Measurements from ENCODE around the gene CMBL. TPM values are rescaled to one million over a fixed set of nuclear protein-coding genes. Genes with fewer than 3 reads are reported as not detected.

Gene CMBL
- total RNA-seq, 3 donors from 2014 or later, result 8.2 to 9.4 (median 9.2) TPM

DNA sequence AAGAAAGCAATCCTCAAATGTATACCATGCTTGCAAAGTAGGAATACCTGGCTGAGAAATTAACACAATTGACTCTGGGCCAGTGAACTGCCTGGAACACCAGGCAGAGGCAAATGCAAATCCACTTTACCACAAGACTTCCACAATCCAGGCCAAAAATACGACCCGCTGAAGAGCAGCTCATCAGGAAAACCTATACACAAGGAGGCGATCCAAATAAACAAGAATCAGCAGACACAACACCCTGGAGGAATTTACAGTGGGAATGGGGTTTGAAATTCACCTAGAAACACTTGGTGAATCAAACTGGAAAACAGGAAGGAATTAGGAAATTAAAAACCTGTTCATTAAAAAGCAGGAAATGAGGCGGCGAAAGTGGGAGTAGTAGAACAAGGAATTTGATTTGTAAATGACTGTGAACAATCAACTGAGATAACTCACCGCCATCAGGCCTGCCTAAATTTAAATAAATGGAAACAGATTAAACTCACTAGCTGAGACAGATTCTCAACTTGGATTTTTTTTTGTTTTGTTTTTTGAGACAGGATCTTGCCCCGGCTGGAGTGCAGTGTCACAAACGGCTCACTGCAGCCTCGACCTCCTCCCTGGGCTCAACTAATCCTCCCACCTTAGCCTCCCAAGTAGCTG, 15.9 kb downstream of the CMBL start:
- Histone ChIP-seq H3K27me3 (no peaks in the 10 kb centered on the region), H3K9me3 (no peaks in the 10 kb centered on the region), H3K27ac (no peak overlapping the region), H3K36me3 (no peaks in the 10 kb centered on the region), H3K4me1 (no peaks in the 10 kb centered on the region), H3K4me3 (no peak overlapping the region)
- intact Hi-C loops (cut with DNase I; ENCODE audit: low total_unique reads), result no loop called here
- DNase-seq (ENCODE audit: low spot score in 2 of 2), result no peak
- TF ChIP-seq POLR2A (IDR thresholded peaks at IDR 0.05), result no peak
- TF ChIP-seq, protein P1, sequence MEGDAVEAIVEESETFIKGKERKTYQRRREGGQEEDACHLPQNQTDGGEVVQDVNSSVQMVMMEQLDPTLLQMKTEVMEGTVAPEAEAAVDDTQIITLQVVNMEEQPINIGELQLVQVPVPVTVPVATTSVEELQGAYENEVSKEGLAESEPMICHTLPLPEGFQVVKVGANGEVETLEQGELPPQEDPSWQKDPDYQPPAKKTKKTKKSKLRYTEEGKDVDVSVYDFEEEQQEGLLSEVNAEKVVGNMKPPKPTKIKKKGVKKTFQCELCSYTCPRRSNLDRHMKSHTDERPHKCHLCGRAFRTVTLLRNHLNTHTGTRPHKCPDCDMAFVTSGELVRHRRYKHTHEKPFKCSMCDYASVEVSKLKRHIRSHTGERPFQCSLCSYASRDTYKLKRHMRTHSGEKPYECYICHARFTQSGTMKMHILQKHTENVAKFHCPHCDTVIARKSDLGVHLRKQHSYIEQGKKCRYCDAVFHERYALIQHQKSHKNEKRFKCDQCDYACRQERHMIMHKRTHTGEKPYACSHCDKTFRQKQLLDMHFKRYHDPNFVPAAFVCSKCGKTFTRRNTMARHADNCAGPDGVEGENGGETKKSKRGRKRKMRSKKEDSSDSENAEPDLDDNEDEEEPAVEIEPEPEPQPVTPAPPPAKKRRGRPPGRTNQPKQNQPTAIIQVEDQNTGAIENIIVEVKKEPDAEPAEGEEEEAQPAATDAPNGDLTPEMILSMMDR (IDR thresholded peaks at IDR 0.05), result no peak
- no peak for TF ChIP-seq POLR2AphosphoS5 (IDR thresholded peaks at IDR 0.05)

DNA sequence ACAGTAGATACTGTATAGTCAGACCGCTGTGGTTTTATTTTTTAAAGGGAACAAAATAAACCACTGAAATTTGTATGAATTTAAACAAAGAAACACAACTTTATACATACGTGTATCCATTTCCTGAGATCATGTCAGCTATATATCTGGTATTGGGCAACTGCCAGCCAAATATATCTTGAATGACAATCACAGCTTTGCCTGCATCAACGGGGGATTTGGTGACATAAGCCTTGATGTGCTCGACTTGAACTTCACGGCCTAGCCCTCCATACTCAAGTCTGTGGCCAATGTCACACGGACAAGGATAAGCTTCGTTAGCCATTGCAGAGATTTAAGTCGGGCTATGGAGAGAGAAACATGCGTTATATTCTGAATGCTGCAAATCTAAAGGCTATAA, 17.3 kb downstream of the CMBL start:
- TF ChIP-seq POLR2AphosphoS5 (IDR thresholded peaks at IDR 0.05), result no peak
- TF ChIP-seq POLR2A (IDR thresholded peaks at IDR 0.05), result no peak
- TF ChIP-seq, protein P1 (IDR thresholded peaks at IDR 0.05), result no peak
- H3K27me3 ChIP-seq, result no peaks in the 10 kb centered on the region
- no peaks in the 10 kb centered on the region for H3K4me1 ChIP-seq
- H3K27ac ChIP-seq, result no peak overlapping the region
- no peak for DNase-seq (ENCODE audit: low spot score in 2 of 2)
- intact Hi-C loops (cut with DNase I; ENCODE audit: low total_unique reads), result no loop called here
- no peak overlapping the region for H3K4me3 ChIP-seq
- no peaks in the 10 kb centered on the region for H3K36me3 ChIP-seq
- H3K9me3 ChIP-seq, result no peaks in the 10 kb centered on the region

DNA sequence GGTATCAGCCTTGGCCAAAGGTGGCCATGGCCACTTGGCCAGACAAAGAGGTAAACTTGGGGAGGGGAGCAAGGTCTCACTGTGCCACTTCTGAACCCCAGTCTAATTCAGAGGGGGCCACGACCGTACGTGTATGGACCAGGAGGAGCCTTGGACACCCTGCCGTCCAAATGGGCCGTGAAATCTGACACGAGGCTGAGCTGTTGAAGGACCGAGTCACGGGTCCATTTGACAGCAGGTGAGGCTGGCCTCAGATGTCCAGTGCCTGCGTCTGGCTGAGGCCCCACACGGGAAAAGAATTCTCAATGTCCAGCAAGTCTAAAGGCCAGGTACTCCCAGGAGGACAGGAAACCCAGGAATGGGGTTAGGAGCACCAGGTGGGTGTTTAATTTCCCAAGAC, 17.7 kb downstream of the CMBL start:
- DNase-seq (ENCODE audit: low spot score in 2 of 2), result peak in 1 of 2 donors; percentile 46
- no peak overlapping the region for H3K4me3 ChIP-seq
- H3K27me3 ChIP-seq, result no peaks in the 10 kb centered on the region
- intact Hi-C loops (cut with DNase I; ENCODE audit: low total_unique reads), result no loop called here
- TF ChIP-seq POLR2AphosphoS5 (IDR thresholded peaks at IDR 0.05) (no peak), POLR2A (IDR thresholded peaks at IDR 0.05) (no peak)
- TF ChIP-seq, protein P1 (IDR thresholded peaks at IDR 0.05), result no peak
- H3K36me3 ChIP-seq, result no peaks in the 10 kb centered on the region
- no peaks in the 10 kb centered on the region for H3K9me3 ChIP-seq
- H3K4me1 ChIP-seq, result no peaks in the 10 kb centered on the region
- H3K27ac ChIP-seq, result no peak overlapping the region

DNA sequence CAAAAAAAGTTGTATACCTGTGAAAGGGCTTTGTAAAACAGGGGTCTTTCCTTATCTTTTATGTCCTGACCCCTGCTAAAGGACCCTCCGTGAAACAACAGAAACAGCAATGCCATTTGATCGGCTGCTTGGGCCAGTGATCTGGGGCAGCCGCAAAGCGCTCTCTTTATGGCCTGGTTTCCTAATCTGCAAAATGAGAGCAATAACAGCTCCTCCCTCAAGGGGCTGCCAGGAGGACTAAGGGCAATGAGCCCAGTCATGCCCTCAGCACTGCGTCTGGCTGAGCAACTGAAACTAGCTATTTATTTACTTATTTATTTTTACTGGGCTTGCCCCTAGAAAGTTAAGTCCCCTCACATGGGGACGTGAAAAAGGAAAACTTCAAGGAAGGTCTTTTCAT, 18.3 kb downstream of the CMBL start:
- H3K4me1 ChIP-seq, result no peaks in the 10 kb centered on the region
- peak in 1 of 2 donors; percentile 49 for DNase-seq (ENCODE audit: low spot score in 2 of 2)
- H3K9me3 ChIP-seq, result no peaks in the 10 kb centered on the region
- H3K27me3 ChIP-seq, result no peaks in the 10 kb centered on the region
- intact Hi-C loops (cut with DNase I; ENCODE audit: low total_unique reads), result no loop called here
- H3K4me3 ChIP-seq, result no peak overlapping the region
- H3K27ac ChIP-seq, result peak overlapping the region; percentile 76 to 78
- H3K36me3 ChIP-seq, result no peaks in the 10 kb centered on the region
- no peak for TF ChIP-seq POLR2A (IDR thresholded peaks at IDR 0.05)
- TF ChIP-seq POLR2AphosphoS5 (IDR thresholded peaks at IDR 0.05), result no peak
- TF ChIP-seq, protein P1 (IDR thresholded peaks at IDR 0.05), result no peak

DNA sequence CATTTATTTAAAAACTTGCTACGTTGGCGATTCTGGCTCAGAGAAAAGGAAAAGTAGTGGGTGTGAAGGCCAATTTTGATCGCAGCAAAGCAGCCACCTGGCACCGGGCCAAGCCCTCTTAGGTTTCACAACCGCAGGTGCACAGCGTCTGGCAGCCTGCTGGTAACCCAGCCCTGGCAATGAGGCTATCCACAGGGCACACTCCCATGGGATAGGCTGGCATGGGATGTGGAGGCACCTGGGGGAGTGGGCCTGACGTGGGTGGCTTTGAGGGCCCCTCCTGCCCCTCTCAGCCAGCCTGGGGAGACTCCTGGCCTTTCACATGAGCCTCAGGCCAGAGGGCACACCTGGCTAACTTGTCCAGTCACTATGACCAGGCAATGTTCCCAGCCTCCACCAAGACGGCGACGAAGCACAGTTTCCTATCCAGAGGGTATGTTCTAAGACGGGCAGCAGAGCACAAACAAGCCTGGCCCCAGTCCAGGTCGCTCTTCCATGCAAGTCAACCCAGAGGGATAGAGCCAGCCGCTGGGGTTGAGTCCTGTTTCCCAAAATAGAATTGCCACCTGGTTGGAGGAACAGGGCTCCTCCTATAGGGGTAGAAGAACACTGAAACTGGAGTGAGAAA, 19.0 kb downstream of the CMBL start:
- intact Hi-C loops (cut with DNase I; ENCODE audit: low total_unique reads), result no loop called here
- H3K9me3 ChIP-seq, result no peaks in the 10 kb centered on the region
- no peaks in the 10 kb centered on the region for H3K36me3 ChIP-seq
- DNase-seq (ENCODE audit: low spot score in 2 of 2), result peak; percentile 71 to 86
- H3K27me3 ChIP-seq, result no peaks in the 10 kb centered on the region
- H3K4me1 ChIP-seq, result no peaks in the 10 kb centered on the region
- H3K27ac ChIP-seq, result peak overlapping the region; percentile 76 to 78
- TF ChIP-seq POLR2A (IDR thresholded peaks at IDR 0.05) (no peak), POLR2AphosphoS5 (IDR thresholded peaks at IDR 0.05) (peak in 2 of 3 donors; percentile 25 to 38)
- TF ChIP-seq, protein P1 (IDR thresholded peaks at IDR 0.05), result no peak
- no peak overlapping the region for H3K4me3 ChIP-seq
